Mucosa of descending colon (tissue), 3 donors: ENCODE data around the gene KCNJ6. TPM values are rescaled to one million over a fixed set of nuclear protein-coding genes. Genes with fewer than 3 reads are reported as not detected.
"Not testable (repeated sequence)": the region's sequence is repeated elsewhere in the genome, so short reads cannot be mapped to it uniquely, and the experiment has no call there.

ENCODE experiments used
- ATAC-seq: fragments of 200-7000 bp; cut with Tn5 transposase; one replicate; pipeline ENCODE4 v1.9.1; 2020; ENCODE audit warnings: mild to moderate bottlenecking, moderate library complexity
- DNase-seq, 3 donors: peaks; one replicate each; pipeline ENCODE4 v3.0.0-alpha.2; 2020
- H3K36me3 ChIP-seq: fragments of 200-600 bp; one replicate; pipeline ENCODE4 v1.8.0; 2021; ENCODE audit warnings: low read depth, mild to moderate bottlenecking
- H3K4me1 ChIP-seq: fragments of 200-600 bp; one replicate; pipeline ENCODE4 v1.8.0; 2021; ENCODE audit warnings: low read depth, mild to moderate bottlenecking
- H3K4me3 ChIP-seq: fragments of 200-600 bp; one replicate; pipeline ENCODE4 v1.8.0; 2021; ENCODE audit warnings: mild to moderate bottlenecking
- H3K9me3 ChIP-seq: fragments of 200-600 bp; one replicate; pipeline ENCODE4 v1.8.0; 2021; ENCODE audit warnings: mild to moderate bottlenecking
- intact Hi-C, 2 donors: fragments of 100-400 bp; cut with DNase I in 1 of 2; cut with micrococcal nuclease in 1 of 2; formaldehyde crosslinking; loops; one replicate each; pipeline versions ENCODE4 v1.11.0 to v1.11.1; 2022; cut with DNase I, micrococcal nuclease
- total RNA-seq, 3 donors: library from RNA; stranded (reverse); fragmentation: NEBNext Ultra II Directional in 2 of 3; extraction: Animal tissue kit (Norgen Biotek cat#: 25700) in 2 of 3; gene quantifications; one replicate each; pipeline versions ENCODE4 v1.2.1 to v1.2.4, GENCODE V29; 2021 to 2023
- TF ChIP-seq, protein P1 (sequence below): fragments of 200-600 bp; IDR thresholded peaks from one replicate; pipeline ENCODE4 v1.8.0; 2022; ENCODE audit warnings: antibody characterized with exemption, mild to moderate bottlenecking
- donor health status: DM: no; HTN: no; CAD: no; lungs with moderate emphysema.
- donor health status: DM: no; HTN: no; CAD: no.
- donor health status: DM: no; HTN: yes; CAD: no.

KCNJ6 gene
- total RNA-seq, 3 donors from 2014 or later: 0.09 to 0.19 (median 0.14) TPM

DNA sequence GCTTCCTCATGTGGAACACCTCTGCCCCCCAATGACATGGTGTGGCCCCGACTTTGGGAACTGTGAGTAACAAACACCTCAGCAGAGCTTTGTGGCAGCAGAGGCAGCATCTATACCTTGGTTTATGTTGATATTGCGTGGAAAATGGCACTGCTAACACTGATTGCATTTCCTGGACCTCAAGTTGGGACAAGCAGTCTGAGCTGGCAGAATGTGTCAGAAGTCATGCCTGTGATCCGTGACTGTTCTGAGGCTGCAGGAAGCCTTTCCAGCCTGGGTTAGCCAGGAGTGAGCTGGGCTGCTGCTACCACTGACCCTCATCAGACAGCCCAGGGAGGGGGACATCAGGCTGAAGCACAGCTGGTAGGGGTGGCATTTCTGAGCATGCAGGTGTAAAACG, 268.5 kb downstream of the KCNJ6 start:
- ATAC-seq (no peak), DNase-seq (no peak)
- H3K9me3 ChIP-seq: no peaks in the 10 kb centered on the region
- TF ChIP-seq, protein P1, sequence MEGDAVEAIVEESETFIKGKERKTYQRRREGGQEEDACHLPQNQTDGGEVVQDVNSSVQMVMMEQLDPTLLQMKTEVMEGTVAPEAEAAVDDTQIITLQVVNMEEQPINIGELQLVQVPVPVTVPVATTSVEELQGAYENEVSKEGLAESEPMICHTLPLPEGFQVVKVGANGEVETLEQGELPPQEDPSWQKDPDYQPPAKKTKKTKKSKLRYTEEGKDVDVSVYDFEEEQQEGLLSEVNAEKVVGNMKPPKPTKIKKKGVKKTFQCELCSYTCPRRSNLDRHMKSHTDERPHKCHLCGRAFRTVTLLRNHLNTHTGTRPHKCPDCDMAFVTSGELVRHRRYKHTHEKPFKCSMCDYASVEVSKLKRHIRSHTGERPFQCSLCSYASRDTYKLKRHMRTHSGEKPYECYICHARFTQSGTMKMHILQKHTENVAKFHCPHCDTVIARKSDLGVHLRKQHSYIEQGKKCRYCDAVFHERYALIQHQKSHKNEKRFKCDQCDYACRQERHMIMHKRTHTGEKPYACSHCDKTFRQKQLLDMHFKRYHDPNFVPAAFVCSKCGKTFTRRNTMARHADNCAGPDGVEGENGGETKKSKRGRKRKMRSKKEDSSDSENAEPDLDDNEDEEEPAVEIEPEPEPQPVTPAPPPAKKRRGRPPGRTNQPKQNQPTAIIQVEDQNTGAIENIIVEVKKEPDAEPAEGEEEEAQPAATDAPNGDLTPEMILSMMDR: no peak
- intact Hi-C loops: no loop called here
- H3K36me3 ChIP-seq: no peaks in the 10 kb centered on the region
- H3K4me1 ChIP-seq: no peaks in the 10 kb centered on the region
- no peak overlapping the region for H3K4me3 ChIP-seq

DNA sequence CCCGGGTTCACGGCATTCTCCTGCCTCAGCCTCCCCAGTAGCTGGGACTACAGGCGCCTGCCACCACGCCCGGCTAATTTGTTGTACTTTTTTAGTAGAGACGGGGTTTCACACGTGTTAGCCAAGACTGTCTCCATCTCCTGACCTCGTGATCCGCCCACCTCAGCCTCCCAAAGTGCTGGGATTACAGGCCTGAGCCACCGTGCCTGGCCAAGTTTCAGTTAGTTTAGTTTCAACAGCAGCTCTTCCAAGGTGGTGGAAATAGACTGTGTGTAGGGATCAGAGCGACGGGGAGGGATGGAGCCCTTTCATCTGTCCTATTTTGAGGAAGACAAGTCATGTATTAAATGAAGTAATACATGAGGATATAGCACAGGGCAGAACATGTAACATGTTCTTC, 269.5 kb downstream of the KCNJ6 start:
- H3K4me1 ChIP-seq, intact Hi-C loops, DNase-seq, H3K9me3 ChIP-seq, ATAC-seq, H3K4me3 ChIP-seq, H3K36me3 ChIP-seq: not testable (repeated sequence)

DNA sequence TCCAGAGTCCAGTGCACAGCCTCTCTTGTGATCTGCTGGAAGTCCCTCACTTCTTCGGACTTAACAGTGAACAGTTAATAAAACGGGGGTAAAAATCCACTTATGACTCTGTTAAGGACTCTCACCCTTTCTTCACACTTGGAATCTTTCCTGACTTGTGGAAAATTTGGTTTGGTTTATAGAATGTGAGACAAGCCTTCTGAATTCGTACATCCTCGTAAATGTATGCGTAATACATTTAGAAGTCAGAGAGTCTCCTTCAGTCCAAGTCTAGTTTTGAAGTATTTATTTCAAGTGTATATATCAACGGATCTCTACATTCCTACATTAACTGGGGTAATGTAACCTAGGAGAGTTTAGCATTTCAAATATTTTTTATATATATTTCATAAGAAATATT, 270.4 kb downstream of the KCNJ6 start:
- DNase-seq (no peak), ATAC-seq (no peak)
- intact Hi-C loops: no loop called here
- TF ChIP-seq, protein P1: no peak
- no peaks in the 10 kb centered on the region for H3K9me3 ChIP-seq
- H3K36me3 ChIP-seq: no peaks in the 10 kb centered on the region
- H3K4me3 ChIP-seq: no peak overlapping the region
- H3K4me1 ChIP-seq: no peaks in the 10 kb centered on the region

DNA sequence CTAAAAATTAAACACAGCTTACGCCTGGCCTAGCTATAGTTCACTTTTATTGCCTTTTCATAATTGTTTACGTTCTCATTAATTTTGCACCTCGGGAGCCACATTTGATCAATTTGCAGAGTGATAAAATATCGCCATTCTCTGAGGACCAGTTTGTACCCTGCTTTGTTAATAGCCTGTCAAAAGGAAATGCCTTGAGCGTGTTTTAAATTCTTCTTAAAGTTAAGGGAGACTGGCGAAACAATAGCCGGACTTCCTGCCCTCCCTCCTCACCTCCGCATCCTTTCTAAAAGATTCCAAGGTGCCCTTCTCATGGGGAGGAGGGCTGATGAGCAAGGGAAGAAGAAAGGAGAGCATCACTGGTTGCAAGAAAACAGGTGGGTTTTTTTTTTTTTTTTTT, 271.6 kb downstream of the KCNJ6 start:
- intact Hi-C loops: no loop called here
- no peaks in the 10 kb centered on the region for H3K9me3 ChIP-seq
- no peaks in the 10 kb centered on the region for H3K36me3 ChIP-seq
- H3K4me1 ChIP-seq: no peaks in the 10 kb centered on the region
- TF ChIP-seq, protein P1: no peak
- ATAC-seq (no peak), DNase-seq (no peak)
- H3K4me3 ChIP-seq: no peak overlapping the region

DNA sequence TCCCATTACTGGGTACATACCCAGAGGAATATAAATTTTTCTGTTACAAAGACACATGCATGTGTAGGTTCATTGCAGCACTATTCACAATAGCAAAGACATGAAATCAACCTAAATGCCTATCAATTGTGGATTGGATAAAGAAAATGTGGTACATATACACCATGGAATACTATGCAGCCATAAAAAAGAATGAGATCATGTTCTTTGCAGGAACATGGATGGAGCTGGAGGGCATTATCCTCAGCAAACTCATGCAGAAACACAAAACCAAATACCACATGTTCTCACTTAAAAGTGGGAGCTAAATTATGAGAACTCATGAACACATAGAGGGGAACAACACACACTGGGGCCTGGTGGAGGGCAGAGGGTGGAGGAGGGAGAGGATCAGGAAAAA, 272.4 kb downstream of the KCNJ6 start:
- H3K9me3 ChIP-seq, intact Hi-C loops, H3K36me3 ChIP-seq, ATAC-seq, H3K4me1 ChIP-seq, DNase-seq, H3K4me3 ChIP-seq: not testable (repeated sequence)

DNA sequence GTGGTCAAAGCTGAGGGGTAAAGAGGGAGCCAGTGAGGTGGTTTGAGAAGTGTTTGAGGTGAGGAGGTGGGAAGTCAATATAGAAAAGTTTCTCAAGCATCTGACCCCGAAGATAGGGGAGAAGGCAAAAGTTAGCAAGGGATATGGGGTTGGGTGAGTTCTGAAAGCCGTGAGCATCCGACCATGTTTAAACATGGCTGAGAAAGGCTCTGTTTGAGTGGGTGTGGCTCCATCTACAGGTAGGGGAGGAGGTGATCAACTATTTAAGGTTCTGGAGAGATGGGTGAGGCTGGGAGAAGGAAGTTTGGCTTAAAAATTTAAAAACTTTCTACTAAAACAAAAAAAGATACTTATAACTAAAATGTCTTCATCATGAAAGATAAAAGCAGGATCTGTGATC, 273.8 kb downstream of the KCNJ6 start:
- no peaks in the 10 kb centered on the region for H3K4me1 ChIP-seq
- peak in 1 of 3 donors; percentile 8 for DNase-seq
- intact Hi-C loops: no loop called here
- no peak overlapping the region for H3K4me3 ChIP-seq
- TF ChIP-seq, protein P1: no peak
- no peaks in the 10 kb centered on the region for H3K36me3 ChIP-seq
- H3K9me3 ChIP-seq: no peaks in the 10 kb centered on the region
- peak; percentile 50 for ATAC-seq

DNA sequence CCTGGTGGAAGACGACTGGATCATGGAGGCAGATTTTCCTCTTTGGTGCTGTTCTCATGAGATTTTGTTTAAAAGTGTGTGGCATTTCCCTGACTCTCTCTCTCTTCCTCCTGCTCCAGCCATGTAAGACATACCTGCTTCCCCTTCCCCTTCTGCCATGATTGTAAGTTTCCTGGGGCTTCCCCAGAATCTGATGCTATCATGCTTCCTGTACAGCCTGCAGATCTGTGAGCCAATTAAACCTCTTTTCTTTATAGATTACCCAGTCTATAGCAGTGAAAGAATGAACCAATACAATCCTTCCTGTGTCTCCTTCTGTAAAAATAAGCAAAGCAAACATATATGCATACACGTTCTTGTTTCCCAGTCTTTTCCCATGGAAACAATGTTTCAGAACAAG, 276.5 kb downstream of the KCNJ6 start:
- Histone ChIP-seq H3K9me3 (no peaks in the 10 kb centered on the region), H3K4me3 (no peak overlapping the region), H3K4me1 (no peaks in the 10 kb centered on the region), H3K36me3 (no peaks in the 10 kb centered on the region)
- TF ChIP-seq, protein P1: no peak
- DNase-seq (no peak), ATAC-seq (no peak)
- intact Hi-C loops: no loop called here
